BLaER1 treated with 17β-estradiol and CSF1 and Interleukin-3, amounts not matched to agents 10 nM and 100 nM (cell line): ENCODE results near the gene FAHD2A.
A peak's percentile ranks its signal among the peaks of the same experiment; 100 is the strongest.
"Not testable (repeated sequence)": the region's sequence is repeated elsewhere in the genome, so short reads cannot be mapped to it uniquely, and the experiment has no call there.

Source experiments
- H3K27ac ChIP-seq, 11 experiments: shearing (Covaris generic); formaldehyde crosslinking; 2 replicates each; pipeline ENCODE4 v1.8.1; 2022
- H3K27me3 ChIP-seq, 11 experiments: shearing (Covaris generic); formaldehyde crosslinking; 2 replicates each; pipeline ENCODE4 v1.8.1; 2022
- H3K36me3 ChIP-seq, 11 experiments: shearing (Covaris generic); formaldehyde crosslinking; 2 replicates each; pipeline ENCODE4 v1.8.1; 2022
- H3K4me1 ChIP-seq, 10 experiments: shearing (Covaris generic); formaldehyde crosslinking; 2 replicates each; pipeline ENCODE4 v1.8.1; 2022
- H3K4me2 ChIP-seq, 11 experiments: shearing (Covaris generic); formaldehyde crosslinking; 2 replicates each; pipeline ENCODE4 v1.8.1; 2022
- H3K4me3 ChIP-seq, 10 experiments: shearing (Covaris generic); formaldehyde crosslinking; 2 replicates each; pipeline ENCODE4 v1.8.1; 2022
- H3K9ac ChIP-seq, 11 experiments: shearing (Covaris generic); formaldehyde crosslinking; 2 replicates each; pipeline ENCODE4 v1.8.1; 2022
- H3K9me3 ChIP-seq, 11 experiments: shearing (Covaris generic); formaldehyde crosslinking; replicated peaks in 1 of 11; 2 replicates each; pipeline ENCODE4 v1.8.1; 2022
- H4K20me1 ChIP-seq, 11 experiments: shearing (Covaris generic); formaldehyde crosslinking; 2 replicates each; pipeline ENCODE4 v1.8.1; 2022
- Cebpa-rat ChIP-seq, 11 experiments: shearing (Covaris generic); IDR thresholded peaks; 2 replicates each; pipeline ENCODE4 v1.8.1; 2022

FAHD2A gene

GRCh38 chr2:95392730-95393455 is 9.6 kb upstream of the FAHD2A start:
- TF ChIP-seq Cebpa-rat (IDR thresholded peaks at IDR 0.05): no peak
- H3K36me3 ChIP-seq: no peaks in the 10 kb centered on the region
- H3K4me2 ChIP-seq: no peak overlapping the region
- H4K20me1 ChIP-seq: no peaks in the 10 kb centered on the region; a peak in 1 of 22 replicates
- H3K4me3 ChIP-seq: no peak overlapping the region
- H3K9ac ChIP-seq: no peak overlapping the region
- H3K27ac ChIP-seq: no peak overlapping the region
- H3K9me3 ChIP-seq: no peaks in the 10 kb centered on the region
- no peaks in the 10 kb centered on the region for H3K4me1 ChIP-seq
- no peaks in the 10 kb centered on the region for H3K27me3 ChIP-seq

- Histone ChIP-seq H3K27ac (no peak overlapping the region), H3K9ac (no peak overlapping the region), H3K9me3 (no peaks in the 10 kb centered on the region), H3K36me3 (no peaks in the 10 kb centered on the region), H3K4me2 (no peak overlapping the region), H4K20me1 (no peaks in the 10 kb centered on the region; a peak in 1 of 22 replicates), H3K4me1 (no peaks in the 10 kb centered on the region), H3K4me3 (no peak overlapping the region), H3K27me3 (no peaks in the 10 kb centered on the region)
- no peak for TF ChIP-seq Cebpa-rat (IDR thresholded peaks at IDR 0.05)
Measured at GRCh38 chr2:95393901-95394300, 8.6 kb upstream of the FAHD2A start.

- Histone ChIP-seq H3K4me2 (no peak overlapping the region), H3K9me3 (no peaks in the 10 kb centered on the region), H3K4me1 (peaks cover 17 to 22% (median 20%) of the 10 kb centered on the region in 10 experiments), H3K36me3 (no peaks in the 10 kb centered on the region), H3K9ac (no peak overlapping the region), H4K20me1 (peaks cover 0 to 9% (median 0%) of the 10 kb centered on the region in 11 experiments; a peak in 7 of 22 replicates), H3K4me3 (no peak overlapping the region), H3K27ac (no peak overlapping the region), H3K27me3 (no peaks in the 10 kb centered on the region)
- TF ChIP-seq Cebpa-rat (IDR thresholded peaks at IDR 0.05): no peak
Measured at GRCh38 chr2:95399061-95399460, 3.4 kb upstream of the FAHD2A start.

- no peak for TF ChIP-seq Cebpa-rat (IDR thresholded peaks at IDR 0.05)
- Histone ChIP-seq H3K27me3 (no peaks in the 10 kb centered on the region), H3K9ac (peak overlapping the region; percentile 90 to 95 (median 94); a peak in 21 of 22 replicates), H3K4me1 (peaks cover 17 to 24% (median 22%) of the 10 kb centered on the region in 10 experiments), H3K36me3 (peaks cover 0 to 4% (median 0%) of the 10 kb centered on the region in 11 experiments; a peak in 2 of 22 replicates), H3K27ac (peak overlapping the region in 4 of 11 experiments; percentile 84 to 91 (median 90); a peak in 5 of 22 replicates), H4K20me1 (peaks cover 0 to 24% (median 4%) of the 10 kb centered on the region in 11 experiments; a peak in 7 of 22 replicates), H3K4me2 (peak overlapping the region; percentile 89 to 98 (median 94)), H3K9me3 (no peaks in the 10 kb centered on the region), H3K4me3 (peak overlapping the region; percentile 84 to 100 (median 98))
Measured at GRCh38 chr2:95401480-95401879, 1.0 kb upstream of the FAHD2A start.

- H3K9me3 ChIP-seq, H3K36me3 ChIP-seq, H3K27me3 ChIP-seq: not testable (repeated sequence)
- peak overlapping the region; percentile 83 to 92 (median 88); a peak in 21 of 22 replicates for H3K27ac ChIP-seq
- H3K9ac ChIP-seq: peak overlapping the region; percentile 90 to 95 (median 94)
- H3K4me3 ChIP-seq: peak overlapping the region; percentile 84 to 100 (median 98)
- H3K4me2 ChIP-seq: peak overlapping the region; percentile 89 to 98 (median 94)
- peaks cover 17 to 24% (median 22%) of the 10 kb centered on the region in 10 experiments for H3K4me1 ChIP-seq
- peaks cover 0 to 24% (median 4%) of the 10 kb centered on the region in 11 experiments; a peak in 7 of 22 replicates for H4K20me1 ChIP-seq
Measured at GRCh38 chr2:95402004-95402369, 521 bp upstream of the FAHD2A start.

GRCh38 chr2:95403204-95403721 is 755 bp downstream of the FAHD2A start:
- Histone ChIP-seq H3K9ac (peak overlapping the region; percentile 90 to 95 (median 94)), H3K4me2 (peak overlapping the region; percentile 76 to 96 (median 93)), H4K20me1 (peaks cover 0 to 24% (median 4%) of the 10 kb centered on the region in 11 experiments; a peak in 7 of 22 replicates), H3K36me3 (peaks cover 4 to 19% (median 15%) of the 10 kb centered on the region in 11 experiments; a peak in 15 of 22 replicates), H3K4me3 (peak overlapping the region; percentile 84 to 100 (median 98)), H3K27ac (peak overlapping the region; percentile 83 to 92 (median 88)), H3K4me1 (peaks cover 17 to 24% (median 22%) of the 10 kb centered on the region in 10 experiments)
- H3K9me3 ChIP-seq, H3K27me3 ChIP-seq: not testable (repeated sequence)

- Histone ChIP-seq H3K36me3 (peaks cover 6 to 24% (median 19%) of the 10 kb centered on the region in 11 experiments; a peak in 16 of 22 replicates), H3K4me2 (peak overlapping the region; percentile 76 to 96 (median 93)), H3K9ac (peak overlapping the region in 7 of 11 experiments; percentile 91 to 95 (median 94); a peak in 10 of 22 replicates), H3K4me3 (peak overlapping the region in 9 of 10 experiments; percentile 84 to 99 (median 98); a peak in 13 of 20 replicates), H3K4me1 (peaks cover 17 to 24% (median 22%) of the 10 kb centered on the region in 10 experiments), H4K20me1 (peaks cover 0 to 24% (median 4%) of the 10 kb centered on the region in 11 experiments; a peak in 7 of 22 replicates)
- H3K27ac ChIP-seq, H3K9me3 ChIP-seq, H3K27me3 ChIP-seq: not testable (repeated sequence)
Measured at GRCh38 chr2:95403824-95404223, 1.3 kb downstream of the FAHD2A start.

GRCh38 chr2:95404676-95405075 is 2.2 kb downstream of the FAHD2A start:
- H3K9me3 ChIP-seq, H3K27ac ChIP-seq, H3K4me3 ChIP-seq, H3K27me3 ChIP-seq: not testable (repeated sequence)
- peak overlapping the region in 1 of 11 experiments; percentile 14; a peak in 1 of 22 replicates for H3K9ac ChIP-seq
- H3K36me3 ChIP-seq: peaks cover 6 to 33% (median 24%) of the 10 kb centered on the region in 11 experiments; a peak in 17 of 22 replicates
- 0 out of 22 replicates have a peak overlapping the region, but pooled peaks of 1 of the 11 experiments have one; percentile 93 for H3K4me2 ChIP-seq
- H4K20me1 ChIP-seq: peaks cover 0 to 30% (median 6%) of the 10 kb centered on the region in 11 experiments; a peak in 8 of 22 replicates
- H3K4me1 ChIP-seq: peaks cover 17 to 24% (median 22%) of the 10 kb centered on the region in 10 experiments

GRCh38 chr2:95411239-95411638 is 8.7 kb downstream of the FAHD2A start:
- H3K27ac ChIP-seq, H3K27me3 ChIP-seq, H3K4me3 ChIP-seq, H3K9ac ChIP-seq, H3K9me3 ChIP-seq: not testable (repeated sequence)
- peaks cover 6 to 12% (median 10%) of the 10 kb centered on the region in 10 experiments; a peak in 16 of 20 replicates for H3K4me1 ChIP-seq
- H3K36me3 ChIP-seq: peaks cover 6 to 54% (median 29%) of the 10 kb centered on the region in 11 experiments; a peak in 19 of 22 replicates
- peak overlapping the region in 8 of 11 experiments; percentile 20 to 54 (median 35); a peak in 15 of 22 replicates for H3K4me2 ChIP-seq
- H4K20me1 ChIP-seq: peaks cover 0 to 33% (median 10%) of the 10 kb centered on the region in 11 experiments; a peak in 9 of 22 replicates

- not testable (repeated sequence) for H3K4me2 ChIP-seq, H3K4me3 ChIP-seq, H3K27me3 ChIP-seq, H3K9me3 ChIP-seq, H3K9ac ChIP-seq, H3K27ac ChIP-seq
- peaks cover 6 to 12% (median 10%) of the 10 kb centered on the region in 10 experiments; a peak in 16 of 20 replicates for H3K4me1 ChIP-seq
- peaks cover 0 to 31% (median 6%) of the 10 kb centered on the region in 11 experiments; a peak in 15 of 22 replicates for H3K36me3 ChIP-seq
- peaks cover 0 to 33% (median 10%) of the 10 kb centered on the region in 11 experiments; a peak in 9 of 22 replicates for H4K20me1 ChIP-seq
Measured at GRCh38 chr2:95414015-95414594, 11.6 kb downstream of the FAHD2A start.

- Histone ChIP-seq H4K20me1 (peaks cover 0 to 22% (median 9%) of the 10 kb centered on the region in 11 experiments; a peak in 9 of 22 replicates), H3K4me1 (peaks cover 6 to 12% (median 10%) of the 10 kb centered on the region in 10 experiments; a peak in 16 of 20 replicates), H3K36me3 (peaks cover 0 to 25% (median 5%) of the 10 kb centered on the region in 11 experiments; a peak in 10 of 22 replicates)
- not testable (repeated sequence) for H3K4me3 ChIP-seq, H3K9me3 ChIP-seq, H3K9ac ChIP-seq, H3K27ac ChIP-seq, H3K27me3 ChIP-seq, H3K4me2 ChIP-seq
Measured at GRCh38 chr2:95415138-95415537, 12.6 kb downstream of the FAHD2A start.

GRCh38 chr2:95415561-95415960 is 13.1 kb downstream of the FAHD2A start:
- H3K27me3 ChIP-seq, H3K9ac ChIP-seq, H3K4me3 ChIP-seq, H3K4me2 ChIP-seq, H3K9me3 ChIP-seq, H3K27ac ChIP-seq: not testable (repeated sequence)
- H3K36me3 ChIP-seq: peaks cover 0 to 25% (median 5%) of the 10 kb centered on the region in 11 experiments; a peak in 10 of 22 replicates
- H3K4me1 ChIP-seq: peaks cover 6 to 12% (median 10%) of the 10 kb centered on the region in 10 experiments; a peak in 16 of 20 replicates
- H4K20me1 ChIP-seq: peaks cover 0 to 18% (median 8%) of the 10 kb centered on the region in 11 experiments; a peak in 9 of 22 replicates
